Right kidney (tissue), 1 donor: ENCODE results near the gene PRKCE.

Source experiments
- DNase-seq: peaks from one replicate; pipeline ENCODE4 v3.0.0-alpha.2; 2016

The PRKCE gene

GRCh38 chr2:46174345-46175170, 523.1 kb downstream of the PRKCE start:
- no peak for DNase-seq

GRCh38 chr2:46175419-46175818, 523.9 kb downstream of the PRKCE start:
- no peak for DNase-seq

- no peak for DNase-seq
Measured at GRCh38 chr2:46177461-46178089, 526.1 kb downstream of the PRKCE start.

GRCh38 chr2:46179037-46179621, 527.7 kb downstream of the PRKCE start:
- DNase-seq = peak; percentile 15

GRCh38 chr2:46180189-46180588, 528.7 kb downstream of the PRKCE start:
- DNase-seq = no peak

GRCh38 chr2:46181306-46181705, 529.8 kb downstream of the PRKCE start:
- no peak for DNase-seq

GRCh38 chr2:46181789-46182530, 530.5 kb downstream of the PRKCE start:
- DNase-seq = no peak

GRCh38 chr2:46183426-46183825, 532.0 kb downstream of the PRKCE start:
- no peak for DNase-seq

GRCh38 chr2:46184794-46185583, 533.5 kb downstream of the PRKCE start:
- DNase-seq = no peak

GRCh38 chr2:46187112-46187618, 535.7 kb downstream of the PRKCE start:
- DNase-seq = no peak

GRCh38 chr2:46188041-46188716, 536.7 kb downstream of the PRKCE start:
- DNase-seq = no peak

- no peak for DNase-seq
Measured at GRCh38 chr2:46193356-46193755, 541.9 kb downstream of the PRKCE start.

- no peak for DNase-seq
Measured at GRCh38 chr2:46193855-46194254, 542.4 kb downstream of the PRKCE start.

GRCh38 chr2:46194856-46195255, 543.4 kb downstream of the PRKCE start:
- DNase-seq = no peak

- no peak for DNase-seq
Measured at GRCh38 chr2:46195819-46196218, 544.3 kb downstream of the PRKCE start.

- DNase-seq = no peak
Measured at GRCh38 chr2:46196871-46197462, 545.5 kb downstream of the PRKCE start.

- DNase-seq = no peak
Measured at GRCh38 chr2:46197672-46198071, 546.2 kb downstream of the PRKCE start.

- no peak for DNase-seq
Measured at GRCh38 chr2:46198164-46198883, 546.8 kb downstream of the PRKCE start.

- DNase-seq = no peak
Measured at GRCh38 chr2:46198966-46199365, 547.5 kb downstream of the PRKCE start.

- DNase-seq = no peak
Measured at GRCh38 chr2:46200100-46200690, 548.7 kb downstream of the PRKCE start.
